HG02943 (cell line): Measurements from ENCODE around the gene AKR7A2.

ENCODE experiments used
- ATAC-seq: cut with Tn5 transposase; IDR thresholded peaks from one replicate; pipeline ENCODE4 v1.9.1; 2021; ENCODE audit warnings: mild to moderate bottlenecking, low read depth, moderate library complexity; ENCODE audit not compliant: unreplicated experiment

Gene AKR7A2

GRCh38 chr1:19343617-19344350, 31.8 kb upstream of the AKR7A2 start:
- ATAC-seq = no peak

- ATAC-seq = no peak
Measured at GRCh38 chr1:19342894-19343616, 31.1 kb upstream of the AKR7A2 start.

- no peak for ATAC-seq
Measured at GRCh38 chr1:19342062-19342750, 30.3 kb upstream of the AKR7A2 start.

- no peak for ATAC-seq
Measured at GRCh38 chr1:19341201-19342061, 29.5 kb upstream of the AKR7A2 start.

DNA sequence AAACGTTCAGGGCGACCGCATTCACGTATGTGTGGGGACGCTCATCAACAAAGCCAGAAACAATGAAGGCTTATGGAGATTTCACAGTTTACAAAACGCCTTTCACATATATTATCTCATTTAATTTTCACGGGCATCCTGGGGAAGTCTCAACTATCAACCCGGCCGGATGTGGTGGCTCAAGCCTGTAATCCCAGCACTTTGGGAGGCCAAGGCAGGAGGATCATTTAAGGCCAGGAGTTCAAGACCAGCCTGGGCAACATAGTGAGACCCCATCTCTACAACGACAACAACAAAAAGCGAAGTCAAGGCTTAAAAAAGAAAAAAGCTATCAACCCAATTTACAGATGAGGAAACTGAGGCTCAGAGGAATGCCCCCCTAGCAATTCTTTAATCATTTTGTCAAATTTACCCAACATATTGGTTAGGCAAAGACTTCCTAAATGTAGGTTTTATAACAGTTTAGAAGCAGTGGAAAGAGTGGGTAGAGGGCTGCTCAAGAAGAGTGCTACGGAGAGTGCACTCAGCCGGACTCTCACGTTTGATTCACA, 28.5 kb upstream of the AKR7A2 start:
- no peak for ATAC-seq

DNA sequence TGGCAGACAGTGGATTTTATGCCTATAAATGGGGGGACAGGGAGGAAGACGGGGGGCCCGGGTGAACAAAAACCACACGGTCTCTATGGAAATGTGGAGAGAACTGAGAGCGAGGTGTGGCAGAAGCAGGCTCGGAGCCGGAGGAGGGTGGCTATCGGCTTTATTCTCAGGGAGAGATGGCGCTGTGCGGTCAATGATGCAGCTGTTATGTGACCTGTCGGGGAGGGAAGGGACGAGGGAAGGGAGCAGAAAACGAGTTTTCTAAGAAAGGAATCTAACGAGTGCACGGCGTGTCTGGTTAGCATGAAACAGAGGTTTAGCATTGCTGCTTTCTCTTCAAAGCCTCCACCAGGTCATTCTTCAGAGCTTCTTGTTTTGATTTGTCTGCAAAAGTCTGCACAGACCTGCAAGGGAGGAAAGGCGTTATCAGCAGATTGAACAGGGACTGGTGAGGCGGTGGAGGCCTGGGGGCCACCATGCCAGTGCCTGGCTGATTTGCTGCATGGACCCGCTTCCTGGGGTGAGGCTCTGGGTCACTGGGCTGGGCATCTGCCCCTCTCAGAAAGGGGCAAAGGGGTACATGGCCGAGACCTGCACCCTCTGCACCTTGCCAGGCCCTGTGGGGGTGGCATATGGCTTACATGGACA, 27.4 kb upstream of the AKR7A2 start:
- ATAC-seq = no peak

DNA sequence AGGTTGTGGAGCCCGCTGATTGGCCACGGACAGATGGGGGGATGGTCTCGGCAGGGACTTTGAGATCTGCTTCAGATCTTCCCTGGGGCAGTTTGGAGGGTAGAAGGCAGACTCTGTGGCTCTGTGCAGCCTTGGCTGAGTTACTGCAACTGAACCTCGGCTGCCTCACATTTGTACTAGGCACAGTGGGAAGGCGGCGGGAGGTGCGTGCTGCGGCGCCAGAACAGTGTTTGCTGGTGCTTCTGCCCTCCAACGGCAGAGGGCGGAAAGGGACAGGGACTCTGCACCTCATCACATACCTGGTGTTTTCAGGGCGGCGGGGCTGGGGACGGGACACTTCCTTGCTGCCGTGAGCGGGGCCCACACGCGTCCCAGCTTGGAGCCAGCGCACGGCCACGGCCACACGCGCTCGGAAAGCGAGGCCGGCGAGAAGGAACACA, 26.4 kb upstream of the AKR7A2 start:
- ATAC-seq = no peak

GRCh38 chr1:19337289-19337688, 25.3 kb upstream of the AKR7A2 start:
- no peak for ATAC-seq

GRCh38 chr1:19336543-19336942, 24.6 kb upstream of the AKR7A2 start:
- ATAC-seq = no peak

DNA sequence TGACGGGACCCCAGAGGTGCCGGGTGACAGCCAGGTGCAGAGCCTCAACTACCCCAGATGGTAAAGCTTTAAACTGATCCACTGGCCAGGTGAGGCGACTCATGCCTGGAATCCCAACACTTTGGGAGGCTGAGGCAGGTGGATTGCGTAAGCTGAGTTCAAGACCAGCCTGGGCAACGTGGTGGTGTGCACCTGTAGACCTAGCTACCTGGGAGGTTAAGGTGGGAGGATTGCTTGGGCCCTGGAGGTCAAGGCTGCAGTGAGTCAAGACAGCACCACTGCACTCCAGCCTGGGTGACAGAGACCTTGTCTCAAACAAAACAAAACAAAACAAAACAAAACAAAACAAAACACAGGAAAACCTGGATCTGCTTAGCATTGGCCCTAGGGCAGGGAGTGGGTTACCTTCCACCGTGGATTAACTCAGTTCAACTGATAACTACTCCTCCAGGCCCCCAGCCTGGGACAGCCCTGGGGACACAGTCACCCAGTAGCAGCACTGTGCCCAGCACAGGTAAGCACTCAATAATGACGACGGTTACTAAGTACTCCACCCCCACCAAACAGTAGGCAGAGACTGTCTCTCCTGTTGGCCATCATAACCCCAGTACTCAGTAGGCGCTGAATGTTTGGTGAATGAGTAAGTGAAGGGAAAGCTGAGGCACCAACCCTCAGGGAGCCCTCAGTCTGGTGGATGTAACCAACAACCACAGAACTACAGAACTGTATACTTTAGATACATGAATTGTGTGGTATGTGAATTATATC, 21.8 kb upstream of the AKR7A2 start:
- ATAC-seq = no peak

- ATAC-seq = no peak
Measured at GRCh38 chr1:19332832-19333231, 20.9 kb upstream of the AKR7A2 start.

DNA sequence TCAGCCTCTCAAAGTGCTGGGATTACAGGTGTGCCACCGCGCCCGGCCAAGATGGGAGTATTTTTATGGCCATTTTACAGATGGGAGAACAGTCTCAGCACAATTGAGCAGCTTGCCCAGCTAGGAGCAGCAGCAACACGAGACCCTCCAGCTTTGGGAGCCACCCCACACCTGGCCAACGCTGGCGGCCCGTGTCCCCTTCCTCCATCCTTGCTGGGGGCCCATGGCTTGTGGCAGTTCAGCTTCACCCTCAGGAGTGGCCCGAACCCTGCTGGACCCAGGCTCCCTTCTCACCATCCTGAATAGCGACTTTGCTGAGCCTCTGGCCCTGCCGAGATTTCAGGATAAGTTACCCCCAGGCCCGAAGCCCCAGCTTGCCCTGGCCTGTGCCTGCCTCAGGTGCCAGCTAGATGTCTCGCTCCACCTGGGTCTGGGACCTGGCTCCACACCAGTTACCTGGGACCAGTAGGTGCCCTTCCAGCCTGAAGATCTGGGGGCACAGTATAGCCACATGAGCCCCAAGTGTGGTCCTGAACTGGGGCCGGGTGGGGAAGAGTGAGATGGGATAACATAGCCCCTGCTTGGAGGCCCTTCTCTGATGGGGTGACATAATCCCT, 19.4 kb upstream of the AKR7A2 start:
- no peak for ATAC-seq

DNA sequence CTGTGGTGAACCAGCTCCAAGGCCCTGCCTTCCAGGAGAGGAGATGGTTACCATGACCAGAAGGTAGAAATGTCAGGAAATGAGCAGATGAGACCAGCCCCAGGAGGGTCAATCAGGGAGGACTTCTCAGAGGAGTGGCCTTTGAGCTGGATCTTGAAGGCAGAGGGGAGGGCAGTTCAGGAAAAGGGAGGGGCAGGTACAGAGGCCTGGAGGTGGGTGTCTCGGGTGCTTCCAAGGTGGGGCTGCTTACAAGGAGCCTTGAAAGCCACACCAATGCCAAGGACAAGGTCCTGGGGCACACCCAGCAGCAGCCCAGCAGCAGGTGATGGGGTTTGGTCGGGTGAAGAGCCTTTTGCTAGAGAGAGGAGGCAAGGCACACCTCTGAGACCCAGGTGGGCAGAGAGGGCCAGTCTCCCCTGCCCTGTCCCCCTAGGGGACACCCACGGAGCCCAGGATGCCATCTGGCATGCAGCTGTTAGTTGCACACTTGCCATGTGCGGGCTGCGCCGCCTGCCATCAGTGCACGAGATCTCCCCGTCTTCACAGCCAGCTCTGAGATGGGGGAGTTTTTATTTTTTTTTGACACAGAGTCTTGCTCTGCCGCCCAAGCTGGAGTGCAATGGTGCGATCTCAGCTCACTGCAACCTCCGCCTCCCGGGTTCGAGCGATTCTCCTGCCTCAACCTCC, 18.6 kb upstream of the AKR7A2 start:
- no peak for ATAC-seq

GRCh38 chr1:19329611-19330010, 17.7 kb upstream of the AKR7A2 start:
- no peak for ATAC-seq

GRCh38 chr1:19329188-19329587, 17.2 kb upstream of the AKR7A2 start:
- no peak for ATAC-seq

DNA sequence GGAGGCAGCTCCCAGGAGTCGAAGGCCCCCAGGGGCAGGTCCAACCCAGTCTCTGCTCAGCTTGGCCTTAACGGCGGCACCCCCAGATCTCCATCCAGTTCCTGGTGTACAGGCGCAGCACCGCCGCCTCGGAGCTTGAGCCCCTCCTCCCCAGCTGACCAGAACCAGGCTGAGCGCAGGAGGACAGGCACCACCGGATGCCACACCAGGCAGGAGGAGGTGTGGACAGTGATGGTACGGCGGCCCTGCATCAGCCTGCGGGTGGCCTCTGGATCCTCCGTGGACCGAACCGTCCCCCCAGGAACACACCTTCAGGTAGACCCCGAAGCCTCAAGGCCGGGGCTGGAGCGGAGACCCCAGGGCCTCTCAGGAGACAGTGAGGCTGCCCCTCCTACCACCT, 16.5 kb upstream of the AKR7A2 start:
- ATAC-seq = no peak

DNA sequence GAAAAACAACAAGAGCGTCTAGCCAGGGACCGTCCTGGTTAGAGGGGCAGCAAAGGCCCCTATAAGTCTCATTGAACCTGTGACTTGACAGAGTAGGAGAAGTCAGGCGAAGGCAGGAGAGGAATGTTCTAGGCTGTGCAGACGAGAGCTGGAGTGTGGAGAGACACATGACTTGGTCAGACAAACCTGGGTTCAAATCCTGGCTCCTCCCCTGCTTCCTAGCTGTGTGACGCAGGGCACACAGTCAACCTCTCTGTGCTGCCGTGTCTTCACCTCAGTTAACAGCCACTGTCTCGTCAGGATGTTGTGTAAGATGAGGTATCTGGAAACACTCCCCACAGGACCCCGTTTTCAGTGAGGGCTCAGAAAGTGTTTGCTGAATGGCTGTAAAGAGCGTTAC, 15.8 kb upstream of the AKR7A2 start:
- no peak for ATAC-seq

GRCh38 chr1:19327301-19327700, 15.4 kb upstream of the AKR7A2 start:
- no peak for ATAC-seq
